ENCODE data around the gene CYTH3.

GRCh38 chr7:6162650-6163366 lies 109.6 kb downstream of the CYTH3 start:
- no peak for TF ChIP-seq POLR2A (IDR thresholded peaks at IDR 0.05)
- no peak for TF ChIP-seq CTCF (IDR thresholded peaks at IDR 0.05)
- TF ChIP-seq EP300 (IDR thresholded peaks at IDR 0.05): no peak

All from ovary (tissue), 3 donors.